HepG2 (cell line): ENCODE measurements around the gene TLCD3B. TPM values are rescaled to one million over a fixed set of nuclear protein-coding genes. Genes with fewer than 3 reads are reported as not detected.

Experiments
- BCL3 ChIP-seq: sonication (generic); formaldehyde crosslinking; IDR thresholded peaks from 2 replicates; pipeline ENCODE4 v1.5.1; 2020; ENCODE audit warnings: mild to moderate bottlenecking, missing genetic modification reagents, moderate library complexity
- BORCS8-MEF2B ChIP-seq: sonication (generic); formaldehyde crosslinking; IDR thresholded peaks from 2 replicates; pipeline ENCODE4 v1.8.0; 2022; ENCODE audit warnings: mild to moderate bottlenecking, missing genetic modification reagents
- HNRNPL ChIP-seq: fragments of 200-400 bp; formaldehyde crosslinking; IDR thresholded peaks from 2 replicates; pipeline ENCODE4 v1.6.1; 2017; ENCODE audit warnings: mild to moderate bottlenecking, low read depth, low read length
- IKZF5 ChIP-seq: IDR thresholded peaks from 2 replicates; pipeline ENCODE4 v1.6.1; 2018; ENCODE audit warnings: missing genetic modification reagents, mild to moderate bottlenecking, missing compliant biosample characterization
- MBNL3 ChIP-seq: fragments of 250-450 bp; sonication (Bioruptor Pico); conservative IDR thresholded peaks from 2 replicates; pipeline ENCODE4 v1.8.0; 2022; ENCODE audit warnings: mild to moderate bottlenecking, inconsistent platforms
- MYPOP ChIP-seq: sonication (generic); formaldehyde crosslinking; IDR thresholded peaks from 2 replicates; pipeline ENCODE4 v1.8.1; 2023; ENCODE audit warnings: mild to moderate bottlenecking, moderate library complexity, missing genetic modification reagents
- PBX3 ChIP-seq: sonication (generic); formaldehyde crosslinking; IDR thresholded peaks from 2 replicates; pipeline ENCODE4 v1.8.1; 2023; ENCODE audit warnings: missing genetic modification reagents, inconsistent platforms, borderline replicate concordance
- STAT5B ChIP-seq: sonication (generic); formaldehyde crosslinking; IDR thresholded peaks from 2 replicates; pipeline ENCODE4 v1.4.0; 2020; ENCODE audit warnings: missing genetic modification reagents
- ZBED4 ChIP-seq: sonication (generic); formaldehyde crosslinking; IDR thresholded peaks from 2 replicates; pipeline ENCODE4 v1.4.0; 2020; ENCODE audit warnings: missing genetic modification reagents, borderline replicate concordance
- ZFP41 ChIP-seq: sonication (generic); formaldehyde crosslinking; IDR thresholded peaks from 2 replicates; pipeline ENCODE4 v1.4.0; 2020; ENCODE audit warnings: mild to moderate bottlenecking, missing genetic modification reagents, borderline replicate concordance
- ZNF280D ChIP-seq: sonication (generic); formaldehyde crosslinking; IDR thresholded peaks from 2 replicates; pipeline ENCODE4 v1.5.1; 2020; ENCODE audit warnings: mild to moderate bottlenecking, missing genetic modification reagents
- ZNF543 ChIP-seq: sonication (generic); formaldehyde crosslinking; IDR thresholded peaks from 2 replicates; pipeline ENCODE4 v1.4.0; 2020; ENCODE audit warnings: mild to moderate bottlenecking, missing genetic modification reagents
- ZNF552 ChIP-seq: sonication (generic); formaldehyde crosslinking; IDR thresholded peaks from 2 replicates; pipeline ENCODE4 v1.9.0; 2022; ENCODE audit warnings: missing genetic modification reagents, mild to moderate bottlenecking, borderline replicate concordance
- ZNF557 ChIP-seq: sonication (generic); formaldehyde crosslinking; IDR thresholded peaks from 2 replicates; pipeline ENCODE4 v1.4.0; 2020; ENCODE audit warnings: missing genetic modification reagents
- ZSCAN21 ChIP-seq: sonication (generic); formaldehyde crosslinking; IDR thresholded peaks from 2 replicates; pipeline ENCODE4 v1.8.0; 2022; ENCODE audit warnings: mild to moderate bottlenecking, missing genetic modification reagents, moderate library complexity, borderline replicate concordance
- polyA plus RNA-seq, 8 experiments: library from polyadenylated mRNA; depleted of rRNA in 3 of 8; stranded (reverse) in 7 of 8; unstranded in 1 of 8; fragments of >200 nt; fragmentation: Illumina TruSeq in 4 of 8; extraction: Trizol in 4 of 8; gene quantifications; 2 replicates each; pipeline versions ENCODE4 v1.2.1 to v1.2.3, GENCODE V29; 2011 to 2016; ENCODE audit warnings: low read depth in 4 of 8, missing spikeins in 1 of 8, mixed read lengths in 1 of 8; ENCODE audit not compliant: insufficient read depth in 1 of 8
- total RNA-seq, 5 experiments: library from RNA; depleted of rRNA; stranded (reverse); fragments of >200 nt; fragmentation: Illumina TruSeq; extraction: Trizol; gene quantifications; 2 replicates each; pipeline ENCODE4 v1.2.3, GENCODE V29; 2016; ENCODE audit warnings: low read depth in 1 of 5

Gene TLCD3B
- total and polyA plus RNA-seq, 2 of the 13 experiments (the other 11 are each of a cell fraction or from before 2014, with no cell fraction given): not detected

- TF ChIP-seq PBX3 (CRISPR knock-in tag) (no peak), ZNF552 (CRISPR knock-in tag) (peak; percentile 11; the same call in 1 of the 2 replicates), ZSCAN21 (CRISPR knock-in tag) (peak; percentile 76), MBNL3 (CRISPR knock-in tag) (no peak), ZFP41 (peak; percentile 62; the same call in 1 of the 2 replicates), IKZF5 (CRISPR knock-in tag) (peak; percentile 96), MYPOP (CRISPR knock-in tag) (peak; percentile 84), ZNF557 (0 out of 2 replicates have a peak, but pooled peaks have one; percentile 66), ZBED4 (CRISPR knock-in tag) (peak; percentile 64; the same call in 1 of the 2 replicates), ZNF543 (CRISPR knock-in tag) (peak; percentile 40; the same call in 1 of the 2 replicates), ZNF280D (CRISPR knock-in tag) (peak; percentile 83; the same call in 1 of the 2 replicates), BORCS8-MEF2B (CRISPR knock-in tag) (peak; percentile 21; the same call in 1 of the 2 replicates), HNRNPL (peak; percentile 61; the same call in 1 of the 2 replicates), STAT5B (peak; percentile 59; the same call in 1 of the 2 replicates), BCL3 (CRISPR knock-in tag) (peak; percentile 88)
These were observed 34.9 kb downstream of the TLCD3B start, which contains the start of gene INO80E (continued) for GRCh38 chr16:29995911-29996765.
